Muscle of back (tissue), 13 donors: ENCODE results near the gene ADGRF5. TPM values are rescaled to one million over a fixed set of nuclear protein-coding genes. Genes with fewer than 3 reads are reported as not detected.
A peak's percentile ranks its signal among the peaks of the same experiment; 100 is the strongest.

Source experiments
- DNase-seq, 3 donors: peaks; one replicate each; pipeline versions ENCODE4 v3.0.0 to v3.0.0-alpha.2; 2013
- long read RNA-seq, 9 donors: transcript quantifications; one replicate each; lab custom pipeline, GENCODE V29; 2026
- polyA plus RNA-seq, 10 donors: library from polyadenylated mRNA; unstranded; fragments of 120-200 nt; gene quantifications; one replicate each; pipeline ENCODE4 v1.2.1, GENCODE V29; 2013; ENCODE audit not compliant: insufficient read length in 10 of 10

The ADGRF5 gene
- 10 to 100 TPM; 17.2 to 37.3 (median 28.2) TPM for polyA plus RNA-seq
- long read RNA-seq, donor 1, partial matches to known transcripts: 5 of 5 reads
- long read RNA-seq, donor 1, other reads (novel, unspliced or antisense): 0 of 5 reads
- long read RNA-seq, donor 2: 0 reads
- long read RNA-seq, donor 3: 0 reads
- long read RNA-seq, donor 4: 0 reads
- long read RNA-seq, donor 5, full-length matches to known transcripts: 3 of 3 reads
- long read RNA-seq, donor 5, partial matches to known transcripts: 0 of 3 reads
- long read RNA-seq, donor 5, other reads (novel, unspliced or antisense): 0 of 3 reads
- long read RNA-seq, donor 6: 0 reads
- long read RNA-seq, donor 7: 0 reads
- long read RNA-seq, donor 8: 0 reads
- long read RNA-seq, donor 9: 0 reads

DNA sequence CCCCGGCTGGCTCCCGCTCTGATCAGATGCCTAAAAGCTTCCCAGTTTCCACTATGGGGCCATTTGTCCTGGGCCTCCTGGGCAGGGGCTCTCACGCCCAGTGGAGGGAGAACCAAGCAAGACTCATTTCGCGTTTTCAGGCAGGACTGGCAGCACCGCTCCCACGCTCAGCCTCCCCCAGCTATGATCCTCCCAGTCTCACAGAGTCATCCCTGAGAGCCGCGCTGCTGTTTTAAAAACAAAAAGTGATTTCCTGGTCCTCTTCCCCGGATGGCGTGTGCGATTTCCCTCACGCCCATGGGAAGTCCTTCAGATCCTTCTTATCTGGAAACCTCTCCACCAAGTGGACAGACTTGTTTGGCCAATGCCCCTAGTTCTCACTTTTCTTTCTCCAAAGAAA lies at the start of gene ADGRF5:
Gene ADGRF5, minus strand, starts transcription at position 208 of the 400 bp plus-strand sequence. CDS start 15,176 bp downstream, outside the sequence.
- DNase-seq: no peak

DNA sequence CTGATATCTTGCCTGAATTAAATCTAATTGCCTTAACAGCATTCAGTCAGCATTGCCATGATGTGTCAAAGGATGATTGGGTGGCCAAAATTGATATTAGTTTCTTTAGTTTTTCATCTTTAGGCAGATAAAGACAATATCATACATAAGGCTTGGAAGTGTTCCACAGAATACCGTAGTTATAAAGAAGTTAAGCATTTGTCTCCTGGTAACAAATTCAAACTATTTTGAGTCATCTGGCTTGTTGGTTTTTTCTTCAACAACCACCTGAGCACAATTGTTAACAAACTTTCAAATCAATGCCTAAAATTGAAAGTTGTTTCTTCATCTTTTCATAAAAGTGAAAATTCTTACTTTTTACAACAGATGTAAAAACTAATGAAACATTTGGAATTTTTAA lies 47.5 kb upstream of the ADGRF5 start:
- DNase-seq: no peak

DNA sequence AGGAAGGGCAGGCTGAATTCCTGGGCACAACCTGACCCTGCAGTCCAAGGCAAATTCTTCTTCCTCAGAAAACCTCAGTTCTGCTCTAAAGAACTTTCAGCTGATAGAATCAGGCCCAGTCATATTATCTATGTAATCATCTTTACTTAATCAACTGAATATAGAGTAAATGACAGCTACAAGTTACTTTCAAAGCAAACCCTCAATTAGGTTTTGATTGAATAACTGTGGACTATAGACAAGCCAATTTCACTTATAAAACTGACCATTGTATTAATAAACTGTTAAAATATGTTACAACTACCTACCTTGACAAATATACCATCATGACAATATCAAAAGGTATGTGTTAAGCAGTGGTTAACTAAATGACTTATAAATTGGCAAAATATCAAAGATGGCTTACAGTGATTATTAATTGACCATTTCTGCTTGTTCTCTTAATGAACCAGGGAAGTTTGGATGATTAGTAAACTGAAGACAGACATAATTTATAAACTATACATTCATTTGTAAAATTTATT lies 46.1 kb upstream of the ADGRF5 start:
- no peak for DNase-seq

GRCh38 chr6:46964716-46965519 lies 43.2 kb upstream of the ADGRF5 start:
- no peak for DNase-seq

DNA sequence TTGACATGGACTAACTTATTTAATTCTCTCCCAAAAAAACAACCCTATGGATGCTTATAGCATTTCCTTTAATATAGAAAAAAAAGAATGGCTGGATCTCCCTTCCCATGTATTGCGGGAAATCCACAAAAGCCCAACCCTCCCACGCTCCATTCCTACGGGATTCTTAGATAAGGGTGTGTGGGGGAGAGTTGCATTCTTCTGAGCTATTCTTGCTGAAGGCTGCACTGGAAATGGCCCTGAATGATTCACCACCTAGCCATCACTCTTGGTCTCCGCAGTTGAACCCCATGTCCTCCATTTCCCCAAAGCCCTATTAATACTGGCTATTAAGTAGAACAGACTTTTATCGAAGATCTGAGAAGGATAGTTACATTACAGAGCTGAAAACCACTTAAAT lies 41.9 kb upstream of the ADGRF5 start:
- no peak for DNase-seq

- no peak for DNase-seq
Observed at GRCh38 chr6:46963039-46963438, 41.3 kb upstream of the ADGRF5 start.

DNA sequence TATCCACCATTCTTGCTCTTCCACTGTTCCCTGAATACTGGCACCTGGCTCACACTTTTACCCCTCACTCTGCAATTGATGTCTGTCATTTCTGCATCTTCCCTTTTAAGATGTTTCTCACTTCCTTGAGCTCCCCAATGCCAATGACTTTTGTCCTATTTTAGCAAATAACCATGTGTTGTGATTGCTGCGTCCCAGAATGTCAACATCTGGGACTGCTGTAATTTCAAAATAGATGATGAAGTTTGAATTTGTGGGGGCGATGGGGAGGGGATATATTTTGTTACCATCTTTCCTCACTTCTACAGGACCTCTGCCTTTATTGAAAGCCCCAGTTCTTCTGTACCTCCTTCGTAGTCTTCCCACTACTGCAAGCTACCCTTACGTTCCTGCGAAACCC lies 40.0 kb upstream of the ADGRF5 start:
- DNase-seq: no peak

DNA sequence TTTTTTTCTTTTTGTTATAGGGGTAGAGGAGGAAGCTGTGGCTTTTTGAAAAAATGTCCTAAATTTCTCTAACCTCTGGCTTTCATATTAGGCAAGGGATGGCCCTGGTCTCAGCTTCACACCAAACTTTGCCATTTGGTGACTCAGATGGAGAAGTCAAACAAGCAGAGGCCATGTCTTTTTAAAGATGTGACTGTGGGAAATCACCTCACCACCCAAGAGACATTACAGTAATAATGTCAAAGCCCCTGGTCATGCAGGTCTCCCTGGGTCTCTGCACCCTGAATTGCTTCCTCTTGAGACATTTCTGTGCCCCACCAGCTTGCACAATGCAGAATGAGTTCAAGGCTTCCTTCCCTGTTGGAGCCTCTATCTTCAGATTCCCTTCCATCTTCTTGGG lies 39.5 kb upstream of the ADGRF5 start:
- no peak for DNase-seq

- DNase-seq: no peak
Observed at GRCh38 chr6:46959419-46959818, 37.7 kb upstream of the ADGRF5 start.

- DNase-seq: no peak
Observed at GRCh38 chr6:46956409-46956808, 34.7 kb upstream of the ADGRF5 start.

DNA sequence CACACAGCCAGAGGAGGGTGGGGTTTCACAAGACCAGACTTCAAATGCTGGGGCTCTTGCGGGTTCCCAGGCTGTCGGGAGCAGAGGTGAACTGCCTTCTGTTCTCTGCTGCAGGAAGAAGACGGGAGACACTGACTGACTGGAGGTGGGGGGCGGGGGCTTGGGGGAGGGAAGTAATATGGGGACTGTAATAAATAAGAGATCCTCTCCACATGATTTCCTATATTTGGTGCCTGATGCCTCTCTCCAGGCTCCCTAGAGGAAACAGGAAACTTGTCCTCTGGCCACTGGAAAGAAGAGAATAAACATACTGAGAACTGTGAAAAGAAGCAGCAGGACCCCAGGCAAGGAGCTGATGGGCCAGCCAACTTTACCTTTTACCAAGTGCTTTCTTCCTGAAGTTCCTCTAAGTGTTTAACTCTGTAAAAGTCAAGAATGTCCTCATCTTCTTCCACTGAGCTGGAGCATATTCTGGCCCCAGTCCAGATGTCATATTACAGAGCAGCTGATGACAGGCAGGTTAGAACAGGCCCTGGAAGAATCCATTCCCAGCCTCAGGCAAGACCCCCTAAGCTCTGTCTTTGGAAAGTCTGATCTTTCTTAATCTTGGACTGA lies 33.2 kb upstream of the ADGRF5 start:
- DNase-seq: peak in 1 of 3 donors; percentile 20

GRCh38 chr6:46953921-46954320 lies 32.2 kb upstream of the ADGRF5 start:
- no peak for DNase-seq

DNA sequence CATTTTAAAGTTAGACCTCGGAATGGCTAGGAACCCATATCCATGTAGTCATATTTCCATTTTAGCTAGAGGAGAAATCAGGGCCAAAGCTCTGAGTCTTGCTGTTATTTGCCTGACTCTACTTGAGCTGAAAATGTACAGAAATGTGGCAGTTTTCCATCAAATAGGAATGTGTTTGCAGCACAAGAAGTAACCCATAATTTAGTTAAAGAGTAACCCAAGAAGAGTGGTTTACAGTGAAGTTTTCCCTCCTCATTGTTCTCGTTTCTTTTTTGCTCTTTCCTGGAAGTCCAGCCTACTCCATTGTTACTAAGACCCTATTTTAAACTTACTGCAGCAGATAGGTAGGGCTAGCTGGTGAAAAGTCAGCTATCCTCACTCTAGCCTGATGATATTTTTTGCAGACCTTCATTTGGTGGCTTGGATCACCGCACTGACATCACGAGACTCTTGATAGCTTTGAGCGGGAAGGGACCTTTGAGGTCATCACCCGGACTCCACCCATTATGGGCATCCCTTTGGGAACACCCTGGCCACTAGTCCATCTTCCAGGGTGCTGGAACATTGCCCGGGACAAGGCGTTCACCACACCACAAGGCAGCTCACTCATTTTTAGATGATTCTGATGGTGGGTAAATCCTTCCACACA lies 28.0 kb upstream of the ADGRF5 start:
- peak in 1 of 3 donors; percentile 16 for DNase-seq

DNA sequence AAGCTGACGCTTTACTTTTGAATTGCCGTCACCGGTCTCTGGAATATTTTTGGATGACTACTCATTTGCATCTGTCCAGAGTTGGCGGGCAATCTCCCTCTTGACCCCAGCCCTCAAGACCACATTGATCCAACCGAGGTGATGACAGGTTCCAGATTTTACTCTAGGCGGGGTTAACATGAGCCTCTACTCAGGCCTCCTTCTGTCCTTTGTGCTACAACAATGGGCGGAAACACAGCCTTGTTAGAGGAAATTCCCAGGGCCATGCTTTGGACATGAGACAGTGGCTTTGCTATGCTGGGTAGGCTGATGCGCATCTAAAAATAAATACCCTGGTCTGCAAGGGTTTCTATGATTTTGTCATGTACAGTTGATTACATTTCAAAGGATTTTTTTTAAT lies 27.0 kb upstream of the ADGRF5 start:
- peak in 1 of 3 donors; percentile 37 for DNase-seq

- DNase-seq: peak in 1 of 3 donors; percentile 17
Observed at GRCh38 chr6:46947497-46947896, 25.8 kb upstream of the ADGRF5 start.

DNA sequence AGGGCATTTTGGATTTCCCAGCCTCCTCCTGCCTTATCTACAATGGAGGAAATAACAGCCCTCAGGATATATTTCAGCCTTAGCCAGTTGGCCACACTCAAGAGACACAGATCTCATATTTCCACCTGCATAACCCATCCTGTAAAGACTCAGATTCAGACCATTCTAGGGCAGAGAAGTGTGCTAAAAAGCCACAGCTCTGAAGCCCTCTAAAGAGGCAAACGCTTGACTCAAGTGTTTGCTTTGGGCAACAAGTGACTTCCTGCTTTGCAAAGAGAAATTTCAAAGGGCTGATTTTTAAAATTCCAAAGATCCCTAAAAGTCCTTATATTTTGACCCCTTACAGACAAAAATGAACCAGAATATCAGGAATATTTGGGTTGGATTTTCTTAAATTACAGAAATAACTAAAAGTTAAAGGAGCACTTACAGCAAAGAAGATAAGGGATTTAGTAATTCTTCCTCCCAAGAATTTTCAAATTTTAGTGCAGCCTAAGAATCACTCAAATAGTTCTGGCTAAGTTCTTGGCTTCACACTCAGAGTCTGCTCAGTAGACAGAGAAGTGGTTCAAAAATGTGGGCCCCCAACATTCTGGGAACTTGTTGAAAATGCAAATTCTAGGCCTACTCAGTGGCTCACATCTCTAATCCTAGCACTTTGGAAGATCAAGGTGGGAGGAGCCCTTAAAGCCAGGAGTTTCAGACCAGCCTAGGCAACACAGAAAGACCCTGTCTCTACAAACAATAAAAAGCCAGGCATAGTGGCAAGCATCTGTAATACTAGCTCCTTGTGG lies 18.9 kb upstream of the ADGRF5 start:
- DNase-seq: no peak

DNA sequence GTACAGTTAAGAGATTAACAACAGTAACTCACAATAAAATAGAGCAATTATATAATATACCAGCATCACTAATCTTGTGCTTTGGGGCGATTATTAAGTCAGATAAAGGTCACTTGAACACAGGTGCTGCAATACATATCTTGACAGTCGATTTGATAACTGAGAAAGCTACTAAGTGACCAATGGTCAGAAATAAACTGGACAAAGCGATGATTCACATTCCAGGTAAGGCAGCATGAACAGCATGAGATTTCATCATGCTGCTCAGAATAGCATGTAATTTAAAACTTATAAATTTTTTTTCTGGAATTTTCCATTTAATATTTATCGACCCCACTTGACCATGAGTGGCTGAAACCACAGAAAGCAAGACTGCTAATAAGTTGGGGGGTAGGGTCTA lies 15.9 kb upstream of the ADGRF5 start:
- no peak for DNase-seq

DNA sequence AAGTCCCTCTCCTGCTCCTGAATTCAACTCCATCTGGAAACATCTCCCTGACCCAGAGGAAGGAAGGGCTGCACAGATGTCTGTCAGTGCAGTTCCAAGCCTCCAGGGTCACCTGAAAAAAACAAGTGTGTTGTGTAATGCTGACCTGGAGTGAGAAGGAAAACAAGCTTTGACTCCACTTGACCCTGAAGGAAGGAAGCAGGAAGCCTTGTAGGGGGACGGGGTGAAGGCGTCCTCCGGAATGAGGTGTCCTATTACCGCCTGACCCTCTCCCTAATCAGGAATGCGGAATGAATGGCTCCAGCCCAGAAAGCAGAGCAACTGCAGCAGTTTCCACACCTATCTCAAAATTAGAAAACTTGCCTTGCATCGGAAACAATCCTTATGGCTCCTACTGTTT lies 13.9 kb upstream of the ADGRF5 start:
- DNase-seq: peak in 1 of 3 donors; percentile 19

GRCh38 chr6:46933751-46934150 lies 12.0 kb upstream of the ADGRF5 start:
- peak in 1 of 3 donors; percentile 12 for DNase-seq

DNA sequence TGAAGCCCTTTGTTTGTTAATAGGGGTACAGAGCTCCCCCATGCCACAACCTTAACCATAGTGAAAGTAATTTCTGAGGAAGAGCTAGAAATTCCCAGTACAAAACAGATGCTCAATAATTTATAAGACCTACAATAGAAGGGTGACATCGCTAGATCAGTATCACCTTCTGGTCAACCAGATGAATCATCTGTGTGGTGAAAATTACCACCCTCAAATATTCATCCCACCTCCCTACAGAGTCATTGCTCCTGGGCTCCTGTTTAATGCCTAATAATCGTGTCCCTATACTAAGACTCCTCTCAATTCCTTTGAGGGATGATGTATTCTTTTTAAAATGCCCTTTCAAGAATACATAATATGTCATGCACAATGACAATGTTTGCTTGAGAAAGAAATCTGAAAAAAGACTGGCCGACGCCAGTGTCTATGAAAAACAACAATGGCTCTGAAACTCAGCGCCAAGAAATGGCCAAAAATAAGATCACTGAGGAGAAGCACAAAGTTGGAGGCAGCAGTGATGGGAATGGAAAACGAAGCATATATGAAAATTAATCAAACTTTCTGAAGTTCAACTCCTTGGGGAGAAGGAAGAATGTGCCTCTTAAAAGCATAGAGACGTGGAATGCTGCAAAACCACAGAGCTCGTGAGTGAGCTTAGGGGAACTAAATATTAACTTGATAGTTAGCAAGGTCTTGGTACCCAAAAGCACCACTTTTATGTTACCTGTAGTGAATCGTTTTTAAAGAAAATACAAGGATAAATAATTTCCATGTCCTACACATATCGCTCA lies 11.0 kb upstream of the ADGRF5 start:
- DNase-seq: peak in 1 of 3 donors; percentile 32
